OCI-LY1 (cell line): Measurements from ENCODE around the gene UTP25.

Experiments used
- H2AFZ ChIP-seq: fragments of 200-600 bp; sonication (generic), shearing (Covaris generic); 2 replicates; pipeline ENCODE4 v1.6.0; 2014; ENCODE audit warnings: antibody characterized with exemption, mild to moderate bottlenecking, low read length
- H3F3A ChIP-seq: fragments of 200-600 bp; sonication (generic), shearing (Covaris generic); 2 replicates; pipeline ENCODE4 v1.6.0; 2014; ENCODE audit warnings: mild to moderate bottlenecking, antibody characterized with exemption, low read length, moderate library complexity; ENCODE audit not compliant: insufficient read depth
- H3K27ac ChIP-seq: fragments of 200-600 bp; sonication (generic); 2 replicates; pipeline ENCODE4 v1.5.1; 2014; ENCODE audit warnings: low read length, mixed run types, mild to moderate bottlenecking, low read depth; ENCODE audit not compliant: poor library complexity, severe bottlenecking
- H3K27me3 ChIP-seq: fragments of 200-600 bp; sonication (generic); 2 replicates; pipeline ENCODE4 v1.6.0; 2014; ENCODE audit warnings: antibody characterized with exemption, mild to moderate bottlenecking, low read length, moderate library complexity; ENCODE audit not compliant: insufficient read depth
- H3K36me3 ChIP-seq: fragments of 200-600 bp; sonication (generic); 2 replicates; pipeline ENCODE4 v1.6.1; 2014; ENCODE audit warnings: mild to moderate bottlenecking, antibody characterized with exemption, low read length, moderate library complexity, mixed read lengths; ENCODE audit not compliant: insufficient read depth
- H3K4me1 ChIP-seq: fragments of 200-600 bp; sonication (generic); 2 replicates; pipeline ENCODE4 v1.5.1; 2014; ENCODE audit warnings: mild to moderate bottlenecking, low read length, moderate library complexity; ENCODE audit not compliant: insufficient read depth, severe bottlenecking
- H3K4me2 ChIP-seq: fragments of 200-600 bp; sonication (generic), shearing (Covaris generic); 2 replicates; pipeline ENCODE4 v1.6.1; 2014; ENCODE audit warnings: low read length
- H3K4me3 ChIP-seq: fragments of 200-600 bp; sonication (generic); 2 replicates; pipeline ENCODE4 v1.5.1; 2014; ENCODE audit warnings: low read length, low read depth, mild to moderate bottlenecking, mixed read lengths; ENCODE audit not compliant: poor library complexity, severe bottlenecking
- H3K79me2 ChIP-seq: fragments of 200-600 bp; shearing (Covaris generic); 2 replicates; pipeline ENCODE4 v1.6.1; 2016; ENCODE audit warnings: mixed run types, low read length, mixed read lengths; ENCODE audit not compliant: insufficient read depth
- H3K9ac ChIP-seq: fragments of 200-600 bp; sonication (generic), shearing (Covaris generic); 2 replicates; pipeline ENCODE4 v1.6.1; 2014; ENCODE audit warnings: mild to moderate bottlenecking, low read length, mixed read lengths
- H3K9me2 ChIP-seq: fragments of 200-600 bp; sonication (generic), shearing (Covaris generic); 2 replicates; pipeline ENCODE4 v1.6.1; 2014; ENCODE audit warnings: low read depth, mild to moderate bottlenecking, low read length, mixed read lengths
- H3K9me3 ChIP-seq: fragments of 200-600 bp; shearing (Covaris generic); 2 replicates; pipeline ENCODE4 v1.6.1; 2014; ENCODE audit warnings: low read length, mixed read lengths
- H4K20me1 ChIP-seq: fragments of 200-600 bp; sonication (generic), shearing (Covaris generic); 2 replicates; pipeline ENCODE4 v1.6.0; 2016; ENCODE audit warnings: mild to moderate bottlenecking, low read length; ENCODE audit not compliant: insufficient read depth
- CTCF ChIP-seq: fragments of 200-600 bp; sonication (generic), shearing (Covaris generic); IDR thresholded peaks from 2 replicates; pipeline ENCODE4 v1.5.1; 2017; ENCODE audit warnings: mild to moderate bottlenecking, antibody characterized with exemption, low read length, moderate library complexity, mixed read lengths
- EZH2 ChIP-seq: fragments of 200-600 bp; sonication (generic), shearing (Covaris generic); IDR thresholded peaks from 2 replicates; pipeline ENCODE4 v1.8.0; 2017; ENCODE audit warnings: borderline replicate concordance, mixed run types, mild to moderate bottlenecking, antibody characterized with exemption, low read length, moderate library complexity, mixed read lengths

UTP25 gene

GRCh38 chr1:209890641-209891330 lies 63.0 kb downstream of the UTP25 start:
- no peak overlapping the region for H3K4me2 ChIP-seq

GRCh38 chr1:209893751-209894150 lies 66.0 kb downstream of the UTP25 start:
- Histone ChIP-seq H3K27me3 (no peaks in the 10 kb centered on the region), H3K36me3 (no peaks in the 10 kb centered on the region), H3K4me3 (no peak overlapping the region), H2AFZ (no peak overlapping the region), H3K79me2 (no peaks in the 10 kb centered on the region), H3K9ac (no peak overlapping the region), H3K9me3 (no peaks in the 10 kb centered on the region), H3K9me2 (no peaks in the 10 kb centered on the region), H3K4me1 (no peaks in the 10 kb centered on the region), H3K27ac (no peak overlapping the region), H3K4me2 (no peak overlapping the region), H3F3A (no peaks in the 10 kb centered on the region), H4K20me1 (no peaks in the 10 kb centered on the region)
- TF ChIP-seq CTCF (no peak), EZH2 (no peak)

More at GRCh38 chr1:209890641-209891330, 63.0 kb downstream of the UTP25 start:
- Histone ChIP-seq H3F3A (no peaks in the 10 kb centered on the region), H4K20me1 (no peaks in the 10 kb centered on the region), H3K36me3 (no peaks in the 10 kb centered on the region), H3K27me3 (no peaks in the 10 kb centered on the region), H3K4me1 (no peaks in the 10 kb centered on the region), H3K9ac (no peak overlapping the region), H3K79me2 (no peaks in the 10 kb centered on the region), H3K9me2 (no peaks in the 10 kb centered on the region), H3K4me3 (no peak overlapping the region), H3K27ac (no peak overlapping the region), H3K9me3 (no peaks in the 10 kb centered on the region), H2AFZ (no peak overlapping the region)
- no peak for TF ChIP-seq EZH2
- no peak for TF ChIP-seq CTCF

GRCh38 chr1:209895709-209896108 lies 67.9 kb downstream of the UTP25 start:
- no peaks in the 10 kb centered on the region for H3K79me2 ChIP-seq
- H3K4me2 ChIP-seq, result no peak overlapping the region
- no peak overlapping the region for H3K4me3 ChIP-seq
- H3K36me3 ChIP-seq, result no peaks in the 10 kb centered on the region
- TF ChIP-seq CTCF (no peak), EZH2 (no peak)
- H3K27ac ChIP-seq, result no peak overlapping the region
- H3F3A ChIP-seq, result no peaks in the 10 kb centered on the region
- no peak overlapping the region for H2AFZ ChIP-seq
- H3K4me1 ChIP-seq, result no peaks in the 10 kb centered on the region
- no peaks in the 10 kb centered on the region for H3K9me3 ChIP-seq
- H3K27me3 ChIP-seq, result no peaks in the 10 kb centered on the region
- no peaks in the 10 kb centered on the region for H4K20me1 ChIP-seq
- H3K9me2 ChIP-seq, result no peaks in the 10 kb centered on the region
- H3K9ac ChIP-seq, result no peak overlapping the region
